SU-DHL-6 (cell line): Measurements from ENCODE around the gene TMCO5A.

Experiments
- H2AFZ ChIP-seq: fragments of 200-600 bp; sonication (generic); 2 replicates; pipeline ENCODE4 v1.6.1; 2014; ENCODE audit warnings: low read depth, mild to moderate bottlenecking, moderate library complexity, mixed read lengths, antibody characterized with exemption, low read length; ENCODE audit not compliant: severe bottlenecking
- H3F3A ChIP-seq: fragments of 200-600 bp; shearing (Covaris generic); 2 replicates; pipeline ENCODE4 v1.6.0; 2016; ENCODE audit warnings: antibody characterized with exemption, mild to moderate bottlenecking; ENCODE audit not compliant: insufficient read depth
- H3K27ac ChIP-seq: fragments of 200-600 bp; sonication (generic); 2 replicates; pipeline ENCODE4 v1.5.1; 2016; ENCODE audit warnings: low read depth, mild to moderate bottlenecking, low read length, moderate library complexity, mixed read lengths
- H3K27me3 ChIP-seq: fragments of 200-600 bp; sonication (generic), shearing (Covaris generic); 2 replicates; pipeline ENCODE4 v1.6.0; 2014; ENCODE audit warnings: mild to moderate bottlenecking, low read length
- H3K36me3 ChIP-seq: fragments of 200-600 bp; sonication (generic); 2 replicates; pipeline ENCODE4 v1.6.1; 2014; ENCODE audit warnings: mild to moderate bottlenecking, low read length, mixed read lengths
- H3K4me2 ChIP-seq: fragments of 300-600, 200-600 bp; shearing (Covaris generic), sonication (generic); 2 replicates; pipeline ENCODE4 v1.6.0; 2014; ENCODE audit warnings: low read length, low read depth, mild to moderate bottlenecking; ENCODE audit not compliant: poor library complexity, severe bottlenecking
- H3K4me3 ChIP-seq: fragments of 200-600 bp; sonication (generic); 2 replicates; pipeline ENCODE4 v1.5.1; 2014; ENCODE audit warnings: antibody characterized with exemption, low read length, mild to moderate bottlenecking, mixed read lengths; ENCODE audit not compliant: insufficient read depth, poor library complexity, severe bottlenecking
- H3K79me2 ChIP-seq: fragments of 200-600 bp; sonication (generic); 2 replicates; pipeline ENCODE4 v1.6.1; 2014; ENCODE audit warnings: mild to moderate bottlenecking, low read length, moderate library complexity; ENCODE audit not compliant: insufficient read depth
- H3K9ac ChIP-seq: fragments of 200-600 bp; sonication (generic); 2 replicates; pipeline ENCODE4 v1.7.0; 2014; ENCODE audit warnings: mild to moderate bottlenecking, low read length
- H3K9me2 ChIP-seq: fragments of 200-600 bp; sonication (generic); replicated peaks from 2 replicates; pipeline ENCODE4 v1.6.1; 2014; ENCODE audit warnings: low read length; ENCODE audit not compliant: insufficient read depth
- H3K9me3 ChIP-seq: fragments of 200-600 bp; sonication (generic); 2 replicates; pipeline ENCODE4 v1.6.1; 2014; ENCODE audit warnings: low read length, mixed read lengths; ENCODE audit not compliant: insufficient read depth
- H4K20me1 ChIP-seq: fragments of 200-600 bp; sonication (generic); 2 replicates; pipeline ENCODE4 v1.6.1; 2014; ENCODE audit warnings: low read depth, mild to moderate bottlenecking, antibody characterized with exemption, low read length, moderate library complexity, mixed read lengths
- CTCF ChIP-seq: fragments of 200-600 bp; sonication (generic); IDR thresholded peaks from one replicate; pipeline ENCODE4 v1.5.1; 2017; ENCODE audit warnings: antibody characterized with exemption, mild to moderate bottlenecking, low read length, moderate library complexity; ENCODE audit not compliant: insufficient read depth, poor library complexity, severe bottlenecking
- EZH2phosphoT487 ChIP-seq: fragments of 200-600 bp; sonication (generic), shearing (Covaris generic); conservative IDR thresholded peaks from 2 replicates; pipeline ENCODE4 v1.6.1; 2018; ENCODE audit warnings: mild to moderate bottlenecking, antibody characterized with exemption, low read length, moderate library complexity, mixed read lengths

Gene TMCO5A

GRCh38 chr15:37995461-37996347 lies 61.3 kb downstream of the TMCO5A start:
- Histone ChIP-seq H3K4me2 (no peak overlapping the region), H3K79me2 (no peaks in the 10 kb centered on the region), H3K9ac (no peak overlapping the region), H3K27me3 (no peaks in the 10 kb centered on the region), H3K36me3 (no peaks in the 10 kb centered on the region), H3K27ac (no peak overlapping the region), H3K4me3 (no peak overlapping the region), H3F3A (no peaks in the 10 kb centered on the region), H3K9me2 (no peaks in the 10 kb centered on the region), H4K20me1 (no peaks in the 10 kb centered on the region), H3K9me3 (no peaks in the 10 kb centered on the region), H2AFZ (no peak overlapping the region)
- TF ChIP-seq CTCF (no peak), EZH2phosphoT487 (no peak)
